GM21529 (cell line): Measurements from ENCODE around the gene ARID1B.

Experiments
- ATAC-seq: cut with Tn5 transposase; IDR thresholded peaks from one replicate; pipeline ENCODE4 v1.9.1; 2021; ENCODE audit not compliant: unreplicated experiment

ARID1B gene

GRCh38 chr6:156790711-156791319, 13.6 kb downstream of the ARID1B start:
- no peak for ATAC-seq

- peak; percentile 78 for ATAC-seq
Measured at GRCh38 chr6:156791320-156791850, 14.2 kb downstream of the ARID1B start.

GRCh38 chr6:156793200-156793599, 16.0 kb downstream of the ARID1B start:
- ATAC-seq, result no peak

- ATAC-seq, result peak; percentile 42
Measured at GRCh38 chr6:156794546-156795354, 17.6 kb downstream of the ARID1B start.

GRCh38 chr6:156795825-156796224, 18.6 kb downstream of the ARID1B start:
- ATAC-seq, result no peak

- ATAC-seq, result no peak
Measured at GRCh38 chr6:156796627-156797026, 19.4 kb downstream of the ARID1B start.

GRCh38 chr6:156797901-156798735, 20.9 kb downstream of the ARID1B start:
- no peak for ATAC-seq

- no peak for ATAC-seq
Measured at GRCh38 chr6:156801712-156802111, 24.5 kb downstream of the ARID1B start.

- no peak for ATAC-seq
Measured at GRCh38 chr6:156803353-156803752, 26.2 kb downstream of the ARID1B start.

- ATAC-seq, result no peak
Measured at GRCh38 chr6:156804402-156804801, 27.2 kb downstream of the ARID1B start.

- ATAC-seq, result no peak
Measured at GRCh38 chr6:156806155-156806554, 29.0 kb downstream of the ARID1B start.

GRCh38 chr6:156807028-156807427, 29.9 kb downstream of the ARID1B start:
- ATAC-seq, result no peak

- ATAC-seq, result no peak
Measured at GRCh38 chr6:156807795-156808194, 30.6 kb downstream of the ARID1B start.

- peak; percentile 43 for ATAC-seq
Measured at GRCh38 chr6:156808287-156808686, 31.1 kb downstream of the ARID1B start.

GRCh38 chr6:156809034-156809433, 31.9 kb downstream of the ARID1B start:
- peak; percentile 87 for ATAC-seq

- ATAC-seq, result no peak
Measured at GRCh38 chr6:156809446-156810178, 32.4 kb downstream of the ARID1B start.

- ATAC-seq, result no peak
Measured at GRCh38 chr6:156814036-156814581, 36.9 kb downstream of the ARID1B start.

- ATAC-seq, result no peak
Measured at GRCh38 chr6:156816505-156816904, 39.3 kb downstream of the ARID1B start.

- no peak for ATAC-seq
Measured at GRCh38 chr6:156820089-156820798, 43.1 kb downstream of the ARID1B start.

GRCh38 chr6:156821707-156822106, 44.5 kb downstream of the ARID1B start:
- no peak for ATAC-seq
